GM12892 (cell line): ENCODE results near the gene TUG1.

Experiments
- DNase-seq: peaks from one replicate; pipeline ENCODE4 v3.0.0; 2011; ENCODE audit not compliant: insufficient read length
- FAIRE-seq: peaks from 2 replicates; lab custom pipeline; 2011; peaks lifted over from hg19 to GRCh38; lab: Jason Lieb, UNC
- POLR2A ChIP-seq: IDR thresholded peaks from 2 replicates; pipeline ENCODE4 v1.6.1; 2011; ENCODE audit warnings: low read depth, low read length, control low read depth
- POLR2AphosphoS5 ChIP-seq: IDR thresholded peaks from 2 replicates; pipeline ENCODE4 v1.6.1; 2011; ENCODE audit warnings: low read depth, low read length, control low read depth
- TAF1 ChIP-seq: IDR thresholded peaks from 2 replicates; pipeline ENCODE4 v1.6.1; 2011; ENCODE audit warnings: low read depth, mild to moderate bottlenecking, control low read depth, low read length, borderline replicate concordance

The TUG1 gene

GRCh38 chr22:30931541-30932300 lies 37.3 kb upstream of the TUG1 start:
- no peak for DNase-seq
- FAIRE-seq = no peak
- TF ChIP-seq POLR2AphosphoS5 = no peak
- TF ChIP-seq TAF1 = no peak
- no peak for TF ChIP-seq POLR2A

GRCh38 chr22:30932661-30933060 lies 36.4 kb upstream of the TUG1 start:
- no peak for DNase-seq
- no peak for FAIRE-seq
- no peak for TF ChIP-seq POLR2AphosphoS5
- TF ChIP-seq TAF1 = no peak
- TF ChIP-seq POLR2A = no peak

GRCh38 chr22:30933457-30933856 lies 35.6 kb upstream of the TUG1 start:
- no peak for DNase-seq
- TF ChIP-seq TAF1 (no peak), POLR2A (no peak), POLR2AphosphoS5 (no peak)
- FAIRE-seq = no peak

GRCh38 chr22:30934053-30934452 lies 35.0 kb upstream of the TUG1 start:
- DNase-seq (no peak), FAIRE-seq (no peak)
- TF ChIP-seq POLR2AphosphoS5 = no peak
- no peak for TF ChIP-seq TAF1

- TF ChIP-seq TAF1 = no peak
- TF ChIP-seq POLR2A = no peak
- TF ChIP-seq POLR2AphosphoS5 = no peak
- no peak for DNase-seq
- FAIRE-seq = no peak
Measured at GRCh38 chr22:30940685-30941362, 28.2 kb upstream of the TUG1 start.

GRCh38 chr22:30941363-30941740 lies 27.7 kb upstream of the TUG1 start:
- DNase-seq (no peak), FAIRE-seq (no peak)
- no peak for TF ChIP-seq POLR2AphosphoS5
- TF ChIP-seq TAF1 = no peak
- TF ChIP-seq POLR2A = no peak

- DNase-seq = no peak
- no peak for TF ChIP-seq TAF1
- TF ChIP-seq POLR2AphosphoS5 = no peak
- no peak for TF ChIP-seq POLR2A
- FAIRE-seq = no peak
Measured at GRCh38 chr22:30943368-30943767, 25.7 kb upstream of the TUG1 start.

GRCh38 chr22:30944986-30945385 lies 24.1 kb upstream of the TUG1 start:
- DNase-seq = no peak

GRCh38 chr22:30945653-30946052 lies 23.4 kb upstream of the TUG1 start:
- FAIRE-seq = no peak

More at GRCh38 chr22:30944986-30945385, 24.1 kb upstream of the TUG1 start:
- TF ChIP-seq POLR2AphosphoS5 (no peak), TAF1 (no peak), POLR2A (no peak)
- FAIRE-seq = no peak

GRCh38 chr22:30946354-30946753 lies 22.7 kb upstream of the TUG1 start:
- TF ChIP-seq POLR2A = no peak
- TF ChIP-seq POLR2AphosphoS5 = no peak
- TF ChIP-seq TAF1 = no peak
- no peak for FAIRE-seq
- DNase-seq = no peak

More at GRCh38 chr22:30945653-30946052, 23.4 kb upstream of the TUG1 start:
- TF ChIP-seq TAF1 (no peak), POLR2A (no peak), POLR2AphosphoS5 (no peak)
- no peak for DNase-seq

- DNase-seq (no peak), FAIRE-seq (no peak)
- TF ChIP-seq POLR2AphosphoS5 = no peak
- TF ChIP-seq TAF1 = no peak
- no peak for TF ChIP-seq POLR2A
Measured at GRCh38 chr22:30947173-30947815, 21.8 kb upstream of the TUG1 start.
